Muscle layer of duodenum (tissue), 2 donors: Measurements from ENCODE around the gene HSPA1B.
"Not testable (repeated sequence)": the region's sequence is repeated elsewhere in the genome, so short reads cannot be mapped to it uniquely, and the experiment has no call there.

ENCODE experiments used
- H3K27ac ChIP-seq: one replicate; pipeline ENCODE4 v1.7.0; 2013; ENCODE audit warnings: mild to moderate bottlenecking, low read length
- H3K27me3 ChIP-seq: one replicate; pipeline ENCODE4 v1.7.0; 2013; ENCODE audit warnings: low read depth, mild to moderate bottlenecking, control low read depth, low read length
- H3K36me3 ChIP-seq, 2 donors: one replicate each; pipeline ENCODE4 v1.7.0; 2013; ENCODE audit warnings: low read length in 2 of 2, control low read depth in 1 of 2, mild to moderate bottlenecking in 1 of 2; ENCODE audit not compliant: insufficient read depth in 2 of 2, control insufficient read depth in 1 of 2
- H3K4me1 ChIP-seq, 2 donors: one replicate each; pipeline ENCODE4 v1.7.0; 2013; ENCODE audit warnings: low read length in 2 of 2, mild to moderate bottlenecking in 2 of 2, control low read depth in 1 of 2, moderate library complexity in 1 of 2; ENCODE audit not compliant: insufficient read depth in 2 of 2, control insufficient read depth in 1 of 2
- H3K4me3 ChIP-seq, 2 donors: one replicate each; pipeline ENCODE4 v1.7.0; 2013; ENCODE audit warnings: low read length in 2 of 2, low read depth in 1 of 2, mild to moderate bottlenecking in 1 of 2
- H3K9me3 ChIP-seq, 2 donors: one replicate each; pipeline ENCODE4 v1.7.0; 2013; ENCODE audit warnings: low read length in 2 of 2, control low read depth in 1 of 2, mild to moderate bottlenecking in 1 of 2; ENCODE audit not compliant: control insufficient read depth in 1 of 2
- donor health status: healthy.

The HSPA1B gene

GRCh38 chr6:31864818-31865204, 37.3 kb downstream of the HSPA1B start:
- Histone ChIP-seq H3K9me3 (no peaks in the 10 kb centered on the region), H3K4me1 (peaks cover 0 to 26% of the 10 kb centered on the region in 2 donors)

GRCh38 chr6:31865205-31866118, 37.9 kb downstream of the HSPA1B start:
- Histone ChIP-seq H3K4me3 (no peak overlapping the region), H3K27me3 (no peaks in the 10 kb centered on the region), H3K9me3 (no peaks in the 10 kb centered on the region), H3K27ac (no peak overlapping the region), H3K36me3 (peaks cover 3 to 8% of the 10 kb centered on the region in 2 donors), H3K4me1 (peaks cover 0 to 26% of the 10 kb centered on the region in 2 donors)

More at GRCh38 chr6:31864818-31865204, 37.3 kb downstream of the HSPA1B start:
- H3K4me3 ChIP-seq, result no peak overlapping the region
- no peak overlapping the region for H3K27ac ChIP-seq
- peaks cover 6 to 14% of the 10 kb centered on the region in 2 donors for H3K36me3 ChIP-seq
- no peaks in the 10 kb centered on the region for H3K27me3 ChIP-seq

- H3K4me1 ChIP-seq, H3K27me3 ChIP-seq, H3K36me3 ChIP-seq, H3K4me3 ChIP-seq, H3K27ac ChIP-seq, H3K9me3 ChIP-seq: not testable (repeated sequence)
Observed at GRCh38 chr6:31868658-31868971, 41.1 kb downstream of the HSPA1B start.

- Histone ChIP-seq H3K4me3 (no peak overlapping the region), H3K36me3 (no peaks in the 10 kb centered on the region), H3K27me3 (no peaks in the 10 kb centered on the region), H3K9me3 (no peaks in the 10 kb centered on the region), H3K27ac (no peak overlapping the region), H3K4me1 (peaks cover 0 to under 1% of the 10 kb centered on the region in 2 donors)
Observed at GRCh38 chr6:31869343-31869742, 41.8 kb downstream of the HSPA1B start.

- Histone ChIP-seq H3K27me3 (no peaks in the 10 kb centered on the region), H3K27ac (no peak overlapping the region), H3K4me3 (no peak overlapping the region), H3K9me3 (no peaks in the 10 kb centered on the region), H3K36me3 (no peaks in the 10 kb centered on the region), H3K4me1 (no peaks in the 10 kb centered on the region)
Observed at GRCh38 chr6:31870385-31870921, 42.9 kb downstream of the HSPA1B start.

GRCh38 chr6:31871046-31871659, 43.6 kb downstream of the HSPA1B start:
- Histone ChIP-seq H3K4me3 (no peak overlapping the region), H3K27ac (no peak overlapping the region), H3K27me3 (no peaks in the 10 kb centered on the region), H3K9me3 (no peaks in the 10 kb centered on the region), H3K36me3 (no peaks in the 10 kb centered on the region), H3K4me1 (no peaks in the 10 kb centered on the region)

DNA sequence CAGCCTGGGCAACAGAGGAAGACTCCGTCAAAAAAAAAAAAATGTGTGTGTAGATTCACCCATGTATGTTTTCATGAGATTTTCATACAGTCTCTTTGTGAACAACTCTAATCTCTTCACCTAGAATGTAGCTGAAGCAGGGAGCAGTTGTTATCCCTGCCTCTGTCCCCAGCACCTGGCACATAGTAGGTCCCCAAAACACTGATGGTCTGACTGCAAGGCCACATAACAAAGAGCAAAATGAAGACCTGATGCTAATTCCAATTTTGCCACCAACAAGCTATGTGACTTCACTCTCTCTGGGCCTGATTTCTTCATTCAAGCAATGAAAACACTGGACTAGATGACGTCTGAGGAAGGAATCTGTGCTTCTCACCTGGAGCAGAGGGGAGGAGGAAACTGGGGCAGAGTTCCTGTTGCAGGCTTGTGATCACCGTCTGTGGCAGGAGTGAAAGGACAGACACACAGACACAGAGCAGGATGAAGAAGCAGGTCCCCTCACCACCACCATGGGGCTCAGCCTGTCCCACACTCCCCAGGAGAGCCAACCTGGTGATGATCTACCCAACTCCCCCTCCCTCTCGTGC, 46.6 kb downstream of the HSPA1B start:
- no peak overlapping the region for H3K27ac ChIP-seq

GRCh38 chr6:31874836-31875572, 47.5 kb downstream of the HSPA1B start:
- H3K27me3 ChIP-seq, result no peaks in the 10 kb centered on the region
- H3K36me3 ChIP-seq, result peaks cover 3 to 6% of the 10 kb centered on the region in 2 donors
- no peak overlapping the region for H3K27ac ChIP-seq
- no peaks in the 10 kb centered on the region for H3K9me3 ChIP-seq
- H3K4me1 ChIP-seq, result no peaks in the 10 kb centered on the region
- H3K4me3 ChIP-seq, result no peak overlapping the region

More for the DNA sequence above, 46.6 kb downstream of the HSPA1B start:
- Histone ChIP-seq H3K4me1 (no peaks in the 10 kb centered on the region), H3K27me3 (no peaks in the 10 kb centered on the region), H3K9me3 (no peaks in the 10 kb centered on the region), H3K4me3 (no peak overlapping the region), H3K36me3 (no peaks in the 10 kb centered on the region)

DNA sequence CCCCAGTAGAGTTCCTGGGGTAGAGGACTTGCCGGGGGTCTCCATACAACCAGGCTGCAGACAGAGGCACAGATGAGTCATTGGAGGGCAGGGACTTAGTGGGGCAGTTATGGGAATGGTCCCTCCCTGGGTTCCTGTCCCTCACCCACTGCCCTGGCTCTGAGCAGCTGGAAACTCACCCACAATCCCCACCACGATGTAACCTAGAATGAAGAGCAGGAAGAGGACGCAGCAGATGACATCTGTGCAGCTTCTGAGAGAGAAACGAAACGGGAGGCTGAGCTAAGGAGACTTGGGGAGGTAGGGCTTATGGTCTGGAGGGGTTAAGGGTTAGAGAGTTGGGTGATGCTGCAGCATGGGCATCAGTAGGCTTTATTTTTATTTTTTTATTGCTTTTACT, 48.3 kb downstream of the HSPA1B start:
- H3K36me3 ChIP-seq, result peaks cover 12 to 14% of the 10 kb centered on the region in 2 donors
- no peaks in the 10 kb centered on the region for H3K4me1 ChIP-seq
- no peak overlapping the region for H3K27ac ChIP-seq
- no peak overlapping the region for H3K4me3 ChIP-seq
- no peaks in the 10 kb centered on the region for H3K27me3 ChIP-seq
- no peaks in the 10 kb centered on the region for H3K9me3 ChIP-seq

DNA sequence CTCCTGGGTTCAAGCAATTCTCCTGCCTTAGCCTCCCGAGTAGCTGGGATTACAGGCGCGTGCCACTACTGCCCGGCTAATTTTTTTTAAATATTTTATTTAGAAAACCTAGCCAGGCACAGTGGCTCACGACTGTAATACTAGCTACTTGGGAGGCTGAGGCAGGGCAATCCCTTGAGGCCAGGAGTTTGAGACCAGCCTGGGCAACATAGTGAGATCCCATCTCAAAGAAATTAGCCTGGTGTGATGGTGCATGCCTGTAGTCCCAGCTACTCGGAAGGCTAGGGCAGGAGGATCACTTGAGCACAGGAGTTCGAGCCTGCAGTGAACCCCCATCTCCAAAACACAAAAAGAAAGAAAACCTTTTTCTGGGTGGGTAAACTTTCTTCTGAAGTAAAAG, 48.8 kb downstream of the HSPA1B start:
- Histone ChIP-seq H3K4me1 (no peaks in the 10 kb centered on the region), H3K27ac (no peak overlapping the region), H3K9me3 (no peaks in the 10 kb centered on the region), H3K4me3 (no peak overlapping the region), H3K27me3 (no peaks in the 10 kb centered on the region), H3K36me3 (peaks cover 16 to 19% of the 10 kb centered on the region in 2 donors)
